ENCODE results near the gene JMJD4. TPM values are rescaled to one million over a fixed set of nuclear protein-coding genes. Genes with fewer than 3 reads are reported as not detected.

JMJD4 gene
- total and polyA plus RNA-seq, 2 of the 4 experiments (the other 2 are of a cell fraction) = 24.6 to 28.5 TPM

- 64% methylated on average over 26 of the region's 42 CpGs; no CpG with 5 or more reads in 1 of the 2 experiments for WGBS, 2 experiments (ENCODE audit: extremely low coverage in 2 of 2, insufficient read length in 1 of 2)
- Histone ChIP-seq H3K36me3 (ENCODE audit: control insufficient read depth, insufficient read depth, low read length) (peaks cover 9% of the 10 kb centered on the region; the same call in 1 of the 2 replicates), H3K27me3 (ENCODE audit: control insufficient read depth, insufficient read depth, low read length) (no peaks in the 10 kb centered on the region), H4K91ac (ENCODE audit: insufficient read depth, low read depth, low read length) (no peak overlapping the region), H3K4me3 (ENCODE audit: insufficient read depth, low read depth, low read length) (no peak overlapping the region), H3K9me1 (ENCODE audit: insufficient read depth, low read length) (peaks cover 21% of the 10 kb centered on the region), H3K18ac (ENCODE audit: low read depth, low read length) (no peak overlapping the region), H3K4ac (ENCODE audit: low read depth, low read length) (no peak overlapping the region), H3K4me1 (ENCODE audit: control insufficient read depth, insufficient read depth, low read length) (peaks cover 16% of the 10 kb centered on the region), H4K20me1 (ENCODE audit: insufficient read depth, low read length) (peaks cover 9% of the 10 kb centered on the region; the same call in 1 of the 2 replicates), H2BK5ac (ENCODE audit: low read depth, low read length, poor library complexity, severe bottlenecking) (no peak overlapping the region), H3K4me2 (ENCODE audit: low read depth, low read length) (no peak overlapping the region), H3K56ac (ENCODE audit: extremely low read depth, insufficient read depth, low read length) (no peak overlapping the region), H3K9me3 (ENCODE audit: control insufficient read depth, insufficient read depth, low read length) (no peaks in the 10 kb centered on the region), H3K14ac (replicated peaks; ENCODE audit: low read depth, low read length) (no peak overlapping the region), H2AK5ac (ENCODE audit: low read depth, low read length) (no peak overlapping the region; the same call in 1 of the 2 replicates), H3K23ac (ENCODE audit: low read depth, low read length) (no peak overlapping the region), H2AFZ (replicated peaks; ENCODE audit: low read length, poor library complexity) (no peak overlapping the region), H2AK9ac (replicated peaks; ENCODE audit: low read depth, low read length, poor library complexity) (no peak overlapping the region), H2BK120ac (ENCODE audit: low read depth, low read length) (no peak overlapping the region), H3K79me1 (ENCODE audit: low read depth in 1 of 2, low read length in 2 of 2) (peaks cover 0 to 10% of the 10 kb centered on the region in 2 experiments; a peak in 2 of 4 replicates), H2BK20ac (ENCODE audit: low read depth, low read length) (no peak overlapping the region), H4K8ac (ENCODE audit: low read depth in 2 of 2, low read length in 2 of 2) (0 out of 4 replicates have a peak overlapping the region, but pooled peaks of 1 of the 2 experiments have one; percentile 7), H2BK15ac (ENCODE audit: low read depth, low read length) (no peak overlapping the region), H4K5ac (ENCODE audit: low read depth, low read length) (no peak overlapping the region), H3K9ac (ENCODE audit: low read depth, low read length) (no peak overlapping the region), H3K27ac (ENCODE audit: insufficient read depth, low read length) (no peak overlapping the region)
- intact Hi-C loops (cut with micrococcal nuclease) = no loop called here
- POLR2A ChIA-PET (ENCODE audit: unreplicated experiment) = no interaction called here
- peak; percentile 30 for ATAC-seq (ENCODE audit: low read depth)
- no peak for DNase-seq
- dilution Hi-C loops (cut with HindIII; ENCODE audit: low sequenced_read_pairs, unreplicated experiment) = no loop called here
- no TSS peak for BruUV-seq (replicated peaks)
- in situ Hi-C loops (cut with MboI; ENCODE audit: low sequenced_read_pairs) = no loop called here
- TF ChIP-seq NFE2L2 (IDR thresholded peaks at IDR 0.05; ENCODE audit: low read depth, low read length) (no peak), MAZ (IDR thresholded peaks at IDR 0.05; ENCODE audit: borderline replicate concordance, low read depth, low read length) (no peak)
- CTCF ChIA-PET = interaction anchor here (0.5 to 1.6 kb wide), 3 partner anchors 13 to 178 kb away, joined by 3 to 6 read pairs (median 5); no protein-coding TSS in a partner anchor
Measured at GRCh38 chr1:227774821-227775661, 39.9 kb upstream of the JMJD4 start.
